Neuron (in vitro differentiated cells): Measurements from ENCODE around the gene NUBPL.

Experiments
- H2AFZ ChIP-seq: one replicate; pipeline ENCODE4 v1.6.1; 2013; ENCODE audit warnings: low read depth, mild to moderate bottlenecking, inconsistent platforms, low read length, moderate library complexity
- H3K27me3 ChIP-seq: one replicate; pipeline ENCODE4 v1.6.1; 2013; ENCODE audit warnings: low read length; ENCODE audit not compliant: insufficient read depth
- H3K36me3 ChIP-seq: one replicate; pipeline ENCODE4 v1.6.1; 2013; ENCODE audit warnings: low read length; ENCODE audit not compliant: insufficient read depth
- H3K4me1 ChIP-seq: one replicate; pipeline ENCODE4 v1.6.1; 2013; ENCODE audit warnings: low read length; ENCODE audit not compliant: insufficient read depth
- H3K4me3 ChIP-seq: 2 replicates; pipeline ENCODE4 v1.5.1; 2013; ENCODE audit warnings: mild to moderate bottlenecking, low read length, moderate library complexity
- H3K9me3 ChIP-seq: one replicate; pipeline ENCODE4 v1.6.1; 2013; ENCODE audit warnings: low read length

NUBPL gene

GRCh38 chr14:31657917-31658316, 96.7 kb downstream of the NUBPL start:
- H2AFZ ChIP-seq, result no peak overlapping the region

DNA sequence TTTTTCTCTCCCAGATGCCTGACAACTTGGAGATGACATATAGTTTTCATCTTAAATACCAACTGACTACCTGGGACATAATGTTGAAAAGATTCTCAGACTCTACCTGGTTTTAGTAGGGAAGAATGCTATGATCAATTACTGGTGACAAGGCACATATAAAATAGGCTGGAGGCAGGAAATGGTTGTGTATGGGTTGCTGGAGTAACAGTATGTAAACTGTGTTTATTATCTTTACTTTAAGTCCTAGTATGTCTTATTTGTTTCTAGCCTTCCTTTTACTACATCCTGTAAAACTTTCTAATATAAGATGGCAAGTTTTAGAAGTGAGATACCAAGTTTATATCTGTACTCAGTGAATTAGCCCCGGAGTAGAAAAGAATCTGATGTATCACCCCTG, 98.1 kb downstream of the NUBPL start:
- H2AFZ ChIP-seq, result no peak overlapping the region
- no peaks in the 10 kb centered on the region for H3K27me3 ChIP-seq
- no peaks in the 10 kb centered on the region for H3K4me1 ChIP-seq
- H3K4me3 ChIP-seq, result no peak overlapping the region
- no peaks in the 10 kb centered on the region for H3K9me3 ChIP-seq
- H3K36me3 ChIP-seq, result no peaks in the 10 kb centered on the region

More at GRCh38 chr14:31657917-31658316, 96.7 kb downstream of the NUBPL start:
- Histone ChIP-seq H3K4me1 (no peaks in the 10 kb centered on the region), H3K4me3 (no peak overlapping the region), H3K27me3 (no peaks in the 10 kb centered on the region), H3K9me3 (peaks cover 4% of the 10 kb centered on the region), H3K36me3 (no peaks in the 10 kb centered on the region)

DNA sequence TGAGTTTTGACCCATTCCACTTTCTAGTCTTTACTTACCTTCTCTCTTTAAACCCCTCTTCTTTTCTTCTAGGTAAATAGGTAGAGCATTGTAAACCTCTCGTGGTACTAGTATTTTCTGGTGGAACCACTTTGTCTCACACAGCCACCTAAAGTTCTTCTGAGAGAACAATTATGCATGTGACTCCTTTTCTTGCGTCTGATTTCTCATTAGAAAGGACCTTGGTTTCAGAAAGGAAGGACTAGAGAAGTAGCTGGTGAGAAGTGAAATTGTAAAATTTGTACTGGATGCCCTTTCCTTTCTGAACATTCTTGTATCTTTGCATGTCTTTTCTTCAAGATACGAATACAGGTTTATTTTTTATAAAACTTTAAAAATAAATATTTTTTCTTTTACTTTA, 99.0 kb downstream of the NUBPL start:
- Histone ChIP-seq H3K4me3 (no peak overlapping the region), H2AFZ (no peak overlapping the region), H3K27me3 (no peaks in the 10 kb centered on the region), H3K4me1 (no peaks in the 10 kb centered on the region), H3K36me3 (no peaks in the 10 kb centered on the region), H3K9me3 (no peaks in the 10 kb centered on the region)

DNA sequence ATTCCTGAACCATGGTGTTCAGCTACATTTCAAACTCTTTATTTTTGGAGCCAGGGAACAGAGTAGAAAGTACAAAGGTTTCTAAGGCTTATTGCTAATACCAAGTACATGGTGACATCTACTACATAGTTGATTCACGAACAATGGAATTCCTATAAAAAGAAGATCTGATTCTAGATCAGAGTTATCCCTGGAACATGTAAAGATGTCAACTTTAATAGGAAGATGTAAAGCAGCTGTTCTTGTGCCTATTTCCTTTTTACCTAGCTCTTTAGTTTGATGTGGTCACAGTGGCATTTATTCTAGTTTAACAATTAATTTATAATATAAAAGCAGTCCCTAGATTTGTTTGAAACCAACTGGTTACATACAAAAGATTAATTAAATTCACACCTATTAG, 99.5 kb downstream of the NUBPL start:
- H3K36me3 ChIP-seq, result no peaks in the 10 kb centered on the region
- no peak overlapping the region for H3K4me3 ChIP-seq
- no peaks in the 10 kb centered on the region for H3K9me3 ChIP-seq
- no peaks in the 10 kb centered on the region for H3K27me3 ChIP-seq
- no peak overlapping the region for H2AFZ ChIP-seq
- H3K4me1 ChIP-seq, result no peaks in the 10 kb centered on the region

DNA sequence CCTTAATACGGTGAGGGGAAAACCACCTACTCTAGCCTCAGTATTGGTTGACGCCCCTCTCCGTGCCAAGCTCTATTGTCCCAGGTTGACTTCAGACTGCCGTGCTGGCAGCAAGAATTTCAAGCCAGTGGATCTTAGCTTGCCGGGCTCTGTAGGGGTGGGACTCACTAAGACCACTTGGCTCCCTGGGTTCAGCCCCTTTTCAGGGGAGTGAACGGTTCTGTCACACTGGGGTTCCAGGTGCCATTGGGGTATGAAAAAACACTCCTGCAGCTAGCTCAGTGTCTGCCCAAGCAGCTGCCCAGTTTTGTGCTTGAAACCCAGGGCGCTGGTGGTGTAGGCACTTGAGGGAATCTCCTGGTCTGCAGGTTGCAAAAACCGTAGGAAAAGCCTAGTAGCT, 107.1 kb downstream of the NUBPL start:
- Histone ChIP-seq H3K9me3 (no peaks in the 10 kb centered on the region), H3K36me3 (no peaks in the 10 kb centered on the region), H3K27me3 (no peaks in the 10 kb centered on the region), H3K4me3 (no peak overlapping the region), H2AFZ (no peak overlapping the region), H3K4me1 (no peaks in the 10 kb centered on the region)

GRCh38 chr14:31672709-31673108, 111.5 kb downstream of the NUBPL start:
- Histone ChIP-seq H3K36me3 (no peaks in the 10 kb centered on the region), H2AFZ (no peak overlapping the region), H3K4me1 (no peaks in the 10 kb centered on the region), H3K9me3 (no peaks in the 10 kb centered on the region), H3K27me3 (no peaks in the 10 kb centered on the region), H3K4me3 (no peak overlapping the region)

DNA sequence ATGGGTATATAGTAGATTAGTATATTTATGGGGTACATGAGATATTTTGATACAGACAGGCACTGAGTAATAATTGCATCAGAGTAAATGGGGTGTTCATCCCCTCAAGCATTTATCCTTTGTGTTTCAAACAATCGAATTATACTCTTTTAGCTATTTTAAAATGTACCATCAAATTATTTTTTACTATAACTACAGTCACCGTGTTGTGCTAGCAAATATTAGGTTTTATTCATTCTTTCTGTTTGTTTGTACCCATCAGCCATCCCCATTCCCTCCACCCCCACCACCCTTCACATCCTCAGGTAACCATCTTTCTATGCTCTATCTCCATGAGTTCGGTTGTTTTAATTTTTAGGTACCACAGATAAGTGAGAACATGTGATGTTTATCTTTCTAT, 115.8 kb downstream of the NUBPL start:
- no peaks in the 10 kb centered on the region for H3K4me1 ChIP-seq
- H3K27me3 ChIP-seq, result no peaks in the 10 kb centered on the region
- H2AFZ ChIP-seq, result no peak overlapping the region
- no peaks in the 10 kb centered on the region for H3K9me3 ChIP-seq
- H3K4me3 ChIP-seq, result no peak overlapping the region
- H3K36me3 ChIP-seq, result no peaks in the 10 kb centered on the region

DNA sequence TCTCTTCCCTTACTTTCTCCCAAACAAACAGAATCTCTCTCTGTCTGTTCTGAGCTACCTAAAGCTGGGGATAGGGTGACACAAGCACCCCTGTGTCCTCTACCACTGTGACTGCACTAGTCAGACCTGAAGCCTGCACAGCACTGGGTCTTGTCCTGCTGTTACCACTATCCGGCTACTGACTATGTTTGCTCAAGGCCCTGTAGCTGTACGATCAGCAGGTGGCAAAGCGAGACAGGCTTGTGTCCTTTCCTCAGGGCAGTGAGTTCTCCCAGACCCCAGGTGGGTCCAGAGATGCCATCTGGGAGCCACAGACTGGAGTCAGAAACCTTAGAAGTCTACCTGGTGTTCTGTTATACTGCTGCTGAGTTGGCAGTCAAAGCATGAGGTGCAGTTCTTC, 116.4 kb downstream of the NUBPL start:
- Histone ChIP-seq H3K36me3 (no peaks in the 10 kb centered on the region), H3K9me3 (no peaks in the 10 kb centered on the region), H3K27me3 (no peaks in the 10 kb centered on the region), H2AFZ (no peak overlapping the region), H3K4me3 (no peak overlapping the region), H3K4me1 (no peaks in the 10 kb centered on the region)

GRCh38 chr14:31678421-31679249, 117.4 kb downstream of the NUBPL start:
- H3K4me3 ChIP-seq, result no peak overlapping the region
- no peaks in the 10 kb centered on the region for H3K27me3 ChIP-seq
- H3K36me3 ChIP-seq, result no peaks in the 10 kb centered on the region
- no peaks in the 10 kb centered on the region for H3K9me3 ChIP-seq
- H3K4me1 ChIP-seq, result no peaks in the 10 kb centered on the region
- no peak overlapping the region for H2AFZ ChIP-seq

GRCh38 chr14:31682768-31683167, 121.6 kb downstream of the NUBPL start:
- Histone ChIP-seq H3K4me1 (no peaks in the 10 kb centered on the region), H3K27me3 (no peaks in the 10 kb centered on the region)

GRCh38 chr14:31687726-31688125, 126.5 kb downstream of the NUBPL start:
- Histone ChIP-seq H3K9me3 (no peaks in the 10 kb centered on the region), H3K4me1 (peaks cover 13% of the 10 kb centered on the region), H2AFZ (no peak overlapping the region), H3K4me3 (no peak overlapping the region), H3K27me3 (no peaks in the 10 kb centered on the region), H3K36me3 (no peaks in the 10 kb centered on the region)

More at GRCh38 chr14:31682768-31683167, 121.6 kb downstream of the NUBPL start:
- Histone ChIP-seq H3K9me3 (no peaks in the 10 kb centered on the region), H2AFZ (no peak overlapping the region), H3K36me3 (no peaks in the 10 kb centered on the region), H3K4me3 (no peak overlapping the region)

DNA sequence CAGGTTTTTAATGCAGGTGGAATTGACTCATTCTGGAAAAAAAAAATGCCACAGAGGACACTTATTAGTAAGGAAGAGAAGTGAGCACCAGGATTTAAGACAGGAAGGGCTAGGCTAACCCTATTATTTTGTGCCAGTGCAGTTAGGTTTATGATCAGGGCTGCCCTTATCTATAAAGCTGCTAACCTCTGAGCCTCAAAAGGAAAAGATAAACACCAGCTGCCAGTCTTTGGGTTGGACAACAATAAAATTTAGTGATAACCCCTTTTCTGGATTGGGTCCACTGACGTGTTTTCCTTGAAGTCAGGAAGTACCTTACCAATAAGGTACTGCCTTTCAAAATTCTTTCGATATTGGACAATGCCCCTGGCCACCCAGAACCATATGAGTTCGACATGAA, 128.9 kb downstream of the NUBPL start:
- H3K4me1 ChIP-seq, result peaks cover 19% of the 10 kb centered on the region
- H3K9me3 ChIP-seq, result no peaks in the 10 kb centered on the region
- no peak overlapping the region for H3K4me3 ChIP-seq
- no peaks in the 10 kb centered on the region for H3K36me3 ChIP-seq
- H2AFZ ChIP-seq, result no peak overlapping the region
- H3K27me3 ChIP-seq, result no peaks in the 10 kb centered on the region

DNA sequence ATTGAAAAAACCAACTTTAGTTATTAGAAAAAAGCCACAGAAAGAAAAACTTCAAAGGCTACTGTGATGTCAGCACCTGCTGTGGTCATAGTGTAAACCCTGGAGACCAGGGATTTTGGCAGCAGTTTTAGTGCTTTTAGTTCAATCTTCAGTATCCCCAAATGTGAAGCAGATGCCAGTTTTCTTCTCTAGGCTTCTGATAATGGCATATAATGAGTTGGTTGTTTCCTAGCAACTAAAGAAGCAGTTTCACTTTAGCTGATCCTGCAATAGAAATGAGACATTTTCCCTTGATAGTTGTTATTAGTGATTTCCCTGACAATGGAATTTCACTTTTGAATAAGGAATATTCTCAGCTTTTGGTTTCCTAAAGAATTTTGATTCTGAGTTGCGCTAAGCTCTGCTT, 131.2 kb downstream of the NUBPL start:
- Histone ChIP-seq H2AFZ (peak overlapping the region; percentile 62), H3K27me3 (no peaks in the 10 kb centered on the region), H3K4me3 (no peak overlapping the region)

DNA sequence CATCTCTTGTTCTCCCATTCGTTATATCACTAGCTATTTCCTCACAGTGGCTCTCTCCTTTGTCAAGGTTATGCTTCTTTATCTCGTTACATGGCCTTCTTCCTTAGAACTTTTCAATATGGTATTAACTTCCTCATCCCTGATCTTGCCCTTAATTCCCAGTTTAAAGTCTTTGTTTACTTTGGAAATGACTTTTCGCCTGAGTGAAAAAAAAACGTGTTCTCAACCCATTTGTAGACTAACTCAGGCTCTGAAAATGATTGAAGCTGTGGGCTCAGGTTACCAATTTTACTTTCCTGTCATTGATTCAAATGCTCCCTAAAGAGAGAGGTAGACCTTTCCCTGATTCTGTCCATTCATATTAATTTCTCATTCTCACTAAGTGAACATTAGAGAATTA, 135.2 kb downstream of the NUBPL start:
- no peak overlapping the region for H3K4me3 ChIP-seq
- H3K36me3 ChIP-seq, result no peaks in the 10 kb centered on the region
- no peaks in the 10 kb centered on the region for H3K9me3 ChIP-seq
- H2AFZ ChIP-seq, result no peak overlapping the region
- peaks cover 20% of the 10 kb centered on the region for H3K4me1 ChIP-seq
- H3K27me3 ChIP-seq, result no peaks in the 10 kb centered on the region

More for the DNA sequence above, 131.2 kb downstream of the NUBPL start:
- peaks cover 20% of the 10 kb centered on the region for H3K4me1 ChIP-seq
- H3K36me3 ChIP-seq, result no peaks in the 10 kb centered on the region
- H3K9me3 ChIP-seq, result no peaks in the 10 kb centered on the region
